ENCODE results near the gene BTAF1.

DNA sequence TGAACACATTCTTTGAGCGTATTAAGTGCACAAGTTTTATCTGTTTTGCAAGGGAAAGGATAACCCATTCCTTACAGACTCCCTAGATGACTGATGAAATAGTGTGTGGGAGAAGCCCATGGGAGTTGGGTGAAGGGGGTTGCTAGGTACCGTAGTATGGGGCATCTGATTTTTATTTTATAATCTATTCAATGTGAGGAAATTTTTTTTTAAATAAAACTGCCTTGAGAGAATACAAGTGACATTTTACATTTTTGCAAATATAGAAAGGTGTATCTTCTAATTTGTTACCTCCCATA, 1.4 kb downstream of the BTAF1 start:
- TF ChIP-seq, protein P1, sequence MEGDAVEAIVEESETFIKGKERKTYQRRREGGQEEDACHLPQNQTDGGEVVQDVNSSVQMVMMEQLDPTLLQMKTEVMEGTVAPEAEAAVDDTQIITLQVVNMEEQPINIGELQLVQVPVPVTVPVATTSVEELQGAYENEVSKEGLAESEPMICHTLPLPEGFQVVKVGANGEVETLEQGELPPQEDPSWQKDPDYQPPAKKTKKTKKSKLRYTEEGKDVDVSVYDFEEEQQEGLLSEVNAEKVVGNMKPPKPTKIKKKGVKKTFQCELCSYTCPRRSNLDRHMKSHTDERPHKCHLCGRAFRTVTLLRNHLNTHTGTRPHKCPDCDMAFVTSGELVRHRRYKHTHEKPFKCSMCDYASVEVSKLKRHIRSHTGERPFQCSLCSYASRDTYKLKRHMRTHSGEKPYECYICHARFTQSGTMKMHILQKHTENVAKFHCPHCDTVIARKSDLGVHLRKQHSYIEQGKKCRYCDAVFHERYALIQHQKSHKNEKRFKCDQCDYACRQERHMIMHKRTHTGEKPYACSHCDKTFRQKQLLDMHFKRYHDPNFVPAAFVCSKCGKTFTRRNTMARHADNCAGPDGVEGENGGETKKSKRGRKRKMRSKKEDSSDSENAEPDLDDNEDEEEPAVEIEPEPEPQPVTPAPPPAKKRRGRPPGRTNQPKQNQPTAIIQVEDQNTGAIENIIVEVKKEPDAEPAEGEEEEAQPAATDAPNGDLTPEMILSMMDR (IDR thresholded peaks at IDR 0.05; ENCODE audit: low read depth, low read length, poor library complexity, severe bottlenecking): no peak
- no peak for TF ChIP-seq EZH2phosphoT487 (IDR thresholded peaks at IDR 0.05; ENCODE audit: borderline replicate concordance, low read length)

All from DOHH2 (cell line).